Natural killer cell (primary cell): ENCODE data around the gene TMEM266. TPM values are rescaled to one million over a fixed set of nuclear protein-coding genes. Genes with fewer than 3 reads are reported as not detected.

ENCODE experiments used
- ATAC-seq, 3 donors: fragments of 150-1000 bp in 2 of 3; fragments of 200-7000 bp in 1 of 3; cut with Tn5 transposase; 1 replicate in 1 of 3; 2 replicates in 2 of 3; pipeline ENCODE4 v1.10.0; 2021; ENCODE audit warnings: mild to moderate bottlenecking in 2 of 3, moderate library complexity in 2 of 3
- DNase-seq, 2 donors: peaks; one replicate each; pipeline versions ENCODE4 v3.0.0 to v3.0.0-alpha.2; 2013 to 2021; ENCODE audit warnings: mixed read lengths in 1 of 2
- H3K27ac ChIP-seq: one replicate; pipeline ENCODE4 v1.5.1; 2013; ENCODE audit warnings: mild to moderate bottlenecking, low read length
- H3K27me3 ChIP-seq: one replicate; pipeline ENCODE4 v1.6.1; 2013; ENCODE audit warnings: low read length; ENCODE audit not compliant: control insufficient read depth, insufficient read depth
- H3K36me3 ChIP-seq: one replicate; pipeline ENCODE4 v1.6.1; 2013; ENCODE audit warnings: low read length; ENCODE audit not compliant: control insufficient read depth, insufficient read depth
- H3K4me1 ChIP-seq: one replicate; pipeline ENCODE4 v1.6.1; 2013; ENCODE audit warnings: low read length; ENCODE audit not compliant: control insufficient read depth, insufficient read depth
- H3K4me3 ChIP-seq: one replicate; pipeline ENCODE4 v1.5.1; 2013; ENCODE audit warnings: low read length
- H3K9me3 ChIP-seq: one replicate; pipeline ENCODE4 v1.6.1; 2013; ENCODE audit warnings: low read length; ENCODE audit not compliant: control insufficient read depth, insufficient read depth
- H3K27ac Mint-ChIP-seq, 2 donors: one replicate each; pipeline ENCODE4 v1.8.0; 2022; ENCODE audit warnings: mild to moderate bottlenecking in 2 of 2, mixed read lengths in 2 of 2, moderate library complexity in 1 of 2
- H3K27me3 Mint-ChIP-seq, 2 donors: one replicate each; pipeline ENCODE4 v1.8.0; 2022; ENCODE audit warnings: low read depth in 2 of 2, mixed read lengths in 2 of 2
- H3K36me3 Mint-ChIP-seq: one replicate; pipeline ENCODE4 v1.8.0; 2022; ENCODE audit warnings: mixed read lengths
- H3K4me1 Mint-ChIP-seq, 2 donors: one replicate each; pipeline ENCODE4 v1.8.0; 2022; ENCODE audit warnings: mixed read lengths in 2 of 2
- H3K4me3 Mint-ChIP-seq: one replicate; pipeline ENCODE4 v1.8.0; 2022; ENCODE audit warnings: mild to moderate bottlenecking, moderate library complexity, mixed read lengths
- H3K9me3 Mint-ChIP-seq, 2 donors: one replicate each; pipeline ENCODE4 v1.8.0; 2022; ENCODE audit warnings: mixed read lengths in 2 of 2
- WGBS: methylation state at CpG from one replicate; pipeline ENCODE4 v1.1.7; 2013; ENCODE audit warnings: missing lambda C conversion rate; ENCODE audit not compliant: insufficient coverage; 5-methylcytosine and 5-hydroxymethylcytosine counted together
- intact Hi-C: fragments of 100-400 bp; cut with micrococcal nuclease; formaldehyde crosslinking; loops from one replicate; pipeline ENCODE4 v1.14.2; 2022
- total RNA-seq, 4 donors: library from RNA; stranded (reverse); fragments of 120-200 nt in 1 of 4; gene quantifications; one replicate each; pipeline versions ENCODE4 v1.2.3 to v1.2.4, GENCODE V29; 2013 to 2022
- TF ChIP-seq, protein P1 (sequence below): fragments of 200-600 bp; IDR thresholded peaks from one replicate; pipeline ENCODE4 v1.8.0; 2022; ENCODE audit warnings: antibody characterized with exemption

Gene TMEM266
- total RNA-seq, 3 donors from 2014 or later (not counting 1 experiment from before 2014, with no cell fraction given): not detected

DNA sequence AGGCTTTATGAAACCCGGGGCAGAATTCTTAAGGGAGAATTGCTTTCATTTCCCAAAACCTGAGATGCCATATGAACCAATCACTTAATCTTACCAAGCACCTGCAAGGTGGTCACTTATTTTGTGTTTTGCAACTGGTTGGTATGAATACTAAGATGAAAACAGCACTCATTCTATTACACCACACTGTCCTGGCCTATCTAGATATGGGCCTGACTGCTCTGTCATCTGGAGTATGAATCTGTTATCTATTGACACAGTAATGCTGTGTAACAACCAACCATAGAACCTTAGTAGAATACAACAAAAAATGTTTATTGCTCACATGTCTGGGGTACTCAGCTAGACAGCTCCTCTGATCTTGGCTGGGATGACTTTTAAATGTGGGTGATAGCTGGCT, 74.8 kb downstream of the TMEM266 start:
- ATAC-seq: no peak
- H3K27ac ChIP-seq: no peak overlapping the region
- no CpG with 5 or more reads among the region's 1 CpG for WGBS
- H3K27me3 Mint-ChIP-seq: peaks cover 2 to 9% of the 10 kb centered on the region in 2 donors
- TF ChIP-seq, protein P1, sequence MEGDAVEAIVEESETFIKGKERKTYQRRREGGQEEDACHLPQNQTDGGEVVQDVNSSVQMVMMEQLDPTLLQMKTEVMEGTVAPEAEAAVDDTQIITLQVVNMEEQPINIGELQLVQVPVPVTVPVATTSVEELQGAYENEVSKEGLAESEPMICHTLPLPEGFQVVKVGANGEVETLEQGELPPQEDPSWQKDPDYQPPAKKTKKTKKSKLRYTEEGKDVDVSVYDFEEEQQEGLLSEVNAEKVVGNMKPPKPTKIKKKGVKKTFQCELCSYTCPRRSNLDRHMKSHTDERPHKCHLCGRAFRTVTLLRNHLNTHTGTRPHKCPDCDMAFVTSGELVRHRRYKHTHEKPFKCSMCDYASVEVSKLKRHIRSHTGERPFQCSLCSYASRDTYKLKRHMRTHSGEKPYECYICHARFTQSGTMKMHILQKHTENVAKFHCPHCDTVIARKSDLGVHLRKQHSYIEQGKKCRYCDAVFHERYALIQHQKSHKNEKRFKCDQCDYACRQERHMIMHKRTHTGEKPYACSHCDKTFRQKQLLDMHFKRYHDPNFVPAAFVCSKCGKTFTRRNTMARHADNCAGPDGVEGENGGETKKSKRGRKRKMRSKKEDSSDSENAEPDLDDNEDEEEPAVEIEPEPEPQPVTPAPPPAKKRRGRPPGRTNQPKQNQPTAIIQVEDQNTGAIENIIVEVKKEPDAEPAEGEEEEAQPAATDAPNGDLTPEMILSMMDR: no peak
- intact Hi-C loops: loop anchor here (10.0 kb wide), 1 partner anchor 320 kb away; no protein-coding TSS in a partner anchor
- H3K9me3 ChIP-seq: no peaks in the 10 kb centered on the region
- H3K27me3 ChIP-seq: no peaks in the 10 kb centered on the region
- H3K4me3 Mint-ChIP-seq: no peak overlapping the region
- H3K4me1 Mint-ChIP-seq: no peaks in the 10 kb centered on the region
- no peak for DNase-seq
- H3K4me1 ChIP-seq: no peaks in the 10 kb centered on the region
- H3K27ac Mint-ChIP-seq: no peak overlapping the region
- H3K36me3 ChIP-seq: no peaks in the 10 kb centered on the region
- H3K36me3 Mint-ChIP-seq: no peaks in the 10 kb centered on the region
- no peaks in the 10 kb centered on the region for H3K9me3 Mint-ChIP-seq
- H3K4me3 ChIP-seq: no peak overlapping the region

- H3K27me3 Mint-ChIP-seq: peaks cover 0 to 6% of the 10 kb centered on the region in 2 donors
- intact Hi-C loops: loop anchor here (10.0 kb wide), 1 partner anchor 321 kb away; no protein-coding TSS in a partner anchor
- Histone ChIP-seq H3K27me3 (no peaks in the 10 kb centered on the region), H3K36me3 (no peaks in the 10 kb centered on the region), H3K4me1 (no peaks in the 10 kb centered on the region), H3K9me3 (no peaks in the 10 kb centered on the region), H3K4me3 (no peak overlapping the region), H3K27ac (no peak overlapping the region)
- H3K9me3 Mint-ChIP-seq: no peaks in the 10 kb centered on the region
- WGBS: 100% methylated on average over 1 of the region's 2 CpGs
- H3K4me3 Mint-ChIP-seq: no peak overlapping the region
- no peak overlapping the region for H3K27ac Mint-ChIP-seq
- ATAC-seq (no peak), DNase-seq (no peak)
- H3K4me1 Mint-ChIP-seq: no peaks in the 10 kb centered on the region
- TF ChIP-seq, protein P1: no peak
- H3K36me3 Mint-ChIP-seq: no peaks in the 10 kb centered on the region
These were observed 75.7 kb downstream of the TMEM266 start for GRCh38 chr15:76135516-76135915.

- Mint-ChIP-seq H3K4me3 (no peak overlapping the region), H3K36me3 (no peaks in the 10 kb centered on the region), H3K27ac (no peak overlapping the region), H3K4me1 (no peaks in the 10 kb centered on the region), H3K27me3 (peaks cover 7 to 19% of the 10 kb centered on the region in 2 donors), H3K9me3 (no peaks in the 10 kb centered on the region)
- no peaks in the 10 kb centered on the region for H3K36me3 ChIP-seq
- H3K4me3 ChIP-seq: no peak overlapping the region
- no peaks in the 10 kb centered on the region for H3K4me1 ChIP-seq
- 86% methylated on average over 5 of the region's 5 CpGs for WGBS
- TF ChIP-seq, protein P1: no peak
- no peak for ATAC-seq
- no peak overlapping the region for H3K27ac ChIP-seq
- no peaks in the 10 kb centered on the region for H3K27me3 ChIP-seq
- no peak for DNase-seq
- no peaks in the 10 kb centered on the region for H3K9me3 ChIP-seq
- intact Hi-C loops: loop anchor here (10.0 kb wide), 1 partner anchor 324 kb away; no protein-coding TSS in a partner anchor
These were observed 78.7 kb downstream of the TMEM266 start for GRCh38 chr15:76138436-76138835.
